ENCODE measurements around the gene TMEM176B.

The TMEM176B gene

DNA sequence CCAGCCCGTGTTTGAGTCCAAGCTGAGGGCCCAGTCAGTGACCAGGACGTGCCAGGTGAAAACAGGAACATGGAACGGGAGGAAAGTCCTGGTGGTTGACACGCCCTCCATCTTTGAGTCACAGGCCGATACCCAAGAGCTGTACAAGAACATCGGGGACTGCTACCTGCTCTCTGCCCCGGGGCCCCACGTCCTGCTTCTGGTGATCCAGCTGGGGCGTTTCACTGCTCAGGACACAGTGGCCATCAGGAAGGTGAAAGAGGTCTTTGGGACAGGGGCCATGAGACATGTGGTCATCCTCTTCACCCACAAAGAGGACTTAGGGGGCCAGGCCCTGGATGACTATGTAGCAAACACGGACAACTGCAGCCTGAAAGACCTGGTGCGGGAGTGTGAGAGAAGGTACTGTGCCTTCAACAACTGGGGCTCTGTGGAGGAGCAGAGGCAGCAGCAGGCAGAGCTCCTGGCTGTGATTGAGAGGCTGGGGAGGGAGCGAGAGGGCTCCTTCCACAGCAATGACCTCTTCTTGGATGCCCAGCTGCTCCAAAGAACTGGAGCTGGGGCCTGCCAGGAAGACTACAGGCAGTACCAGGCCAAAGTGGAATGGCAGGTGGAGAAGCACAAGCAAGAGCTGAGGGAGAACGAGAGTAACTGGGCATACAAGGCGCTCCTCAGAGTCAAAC is 57.7 kb downstream of the TMEM176B start:
- no peak for DNase-seq
- no peak overlapping the region for H4K5ac ChIP-seq (ENCODE audit: low read length)
- H3K9ac ChIP-seq (ENCODE audit: low read length), result no peak overlapping the region
- no peak overlapping the region for H2BK5ac ChIP-seq (ENCODE audit: low read length)
- H2BK120ac ChIP-seq (ENCODE audit: low read depth, low read length), result no peak overlapping the region
- no peak overlapping the region for H3K27ac ChIP-seq (ENCODE audit: low read depth, low read length)
- no peak overlapping the region for H2AK5ac ChIP-seq (ENCODE audit: low read length)
- H3K4ac ChIP-seq (ENCODE audit: low read depth, low read length), result no peak overlapping the region
- H3K18ac ChIP-seq (ENCODE audit: low read length), result no peak overlapping the region
- H3K56ac ChIP-seq (ENCODE audit: low read length), result no peak overlapping the region
- H3K4me2 ChIP-seq (ENCODE audit: low read length), result no peak overlapping the region
- no CpG with 5 or more reads among the region's 14 CpGs for WGBS (ENCODE audit: extremely low coverage, insufficient coverage, low lambda C conversion rate)
- peaks cover 56% of the 10 kb centered on the region for H3K27me3 ChIP-seq (ENCODE audit: insufficient read depth, low read length, poor library complexity)
- no peak overlapping the region for H4K8ac ChIP-seq (ENCODE audit: low read depth, low read length)
- no peaks in the 10 kb centered on the region for H3K36me3 ChIP-seq (ENCODE audit: control insufficient read depth, insufficient read depth, low read length)
- H3K23ac ChIP-seq (ENCODE audit: low read length), result no peak overlapping the region
- H3K79me1 ChIP-seq (ENCODE audit: low read length), result no peaks in the 10 kb centered on the region
- H3K4me3 ChIP-seq (ENCODE audit: low read length), result no peak overlapping the region
- no peak overlapping the region for H2BK15ac ChIP-seq (replicated peaks; ENCODE audit: low read depth)
- no peaks in the 10 kb centered on the region for H3K79me2 ChIP-seq (ENCODE audit: control insufficient read depth, insufficient read depth, low read length)
- H3K4me1 ChIP-seq (ENCODE audit: control insufficient read depth, low read depth, low read length), result no peaks in the 10 kb centered on the region

All from mesendoderm (in vitro differentiated cells).